ENCODE measurements around the gene CCDC27.

- TF ChIP-seq CTCF (IDR thresholded peaks at IDR 0.05): no peak
- no peak for TF ChIP-seq POLR2A (IDR thresholded peaks at IDR 0.05)
These were observed 21.5 kb downstream of the CCDC27 start for GRCh38 chr1:3773572-3774275.

All from Peyer's patch (tissue), 4 donors.